SU-DHL-6 (cell line): ENCODE measurements around the gene TCF4.
A peak's percentile ranks its signal among the peaks of the same experiment; 100 is the strongest.

Experiments
- H2AFZ ChIP-seq: fragments of 200-600 bp; sonication (generic); 2 replicates; pipeline ENCODE4 v1.6.1; 2014; ENCODE audit warnings: low read depth, mild to moderate bottlenecking, moderate library complexity, mixed read lengths, antibody characterized with exemption, low read length; ENCODE audit not compliant: severe bottlenecking
- H3F3A ChIP-seq: fragments of 200-600 bp; shearing (Covaris generic); 2 replicates; pipeline ENCODE4 v1.6.0; 2016; ENCODE audit warnings: antibody characterized with exemption, mild to moderate bottlenecking; ENCODE audit not compliant: insufficient read depth
- H3K27ac ChIP-seq: fragments of 200-600 bp; sonication (generic); 2 replicates; pipeline ENCODE4 v1.5.1; 2016; ENCODE audit warnings: low read depth, mild to moderate bottlenecking, low read length, moderate library complexity, mixed read lengths
- H3K27me3 ChIP-seq: fragments of 200-600 bp; sonication (generic), shearing (Covaris generic); 2 replicates; pipeline ENCODE4 v1.6.0; 2014; ENCODE audit warnings: mild to moderate bottlenecking, low read length
- H3K36me3 ChIP-seq: fragments of 200-600 bp; sonication (generic); 2 replicates; pipeline ENCODE4 v1.6.1; 2014; ENCODE audit warnings: mild to moderate bottlenecking, low read length, mixed read lengths
- H3K4me2 ChIP-seq: fragments of 300-600, 200-600 bp; shearing (Covaris generic), sonication (generic); 2 replicates; pipeline ENCODE4 v1.6.0; 2014; ENCODE audit warnings: low read length, low read depth, mild to moderate bottlenecking; ENCODE audit not compliant: poor library complexity, severe bottlenecking
- H3K4me3 ChIP-seq: fragments of 200-600 bp; sonication (generic); 2 replicates; pipeline ENCODE4 v1.5.1; 2014; ENCODE audit warnings: antibody characterized with exemption, low read length, mild to moderate bottlenecking, mixed read lengths; ENCODE audit not compliant: insufficient read depth, poor library complexity, severe bottlenecking
- H3K79me2 ChIP-seq: fragments of 200-600 bp; sonication (generic); 2 replicates; pipeline ENCODE4 v1.6.1; 2014; ENCODE audit warnings: mild to moderate bottlenecking, low read length, moderate library complexity; ENCODE audit not compliant: insufficient read depth
- H3K9ac ChIP-seq: fragments of 200-600 bp; sonication (generic); 2 replicates; pipeline ENCODE4 v1.7.0; 2014; ENCODE audit warnings: mild to moderate bottlenecking, low read length
- H3K9me2 ChIP-seq: fragments of 200-600 bp; sonication (generic); replicated peaks from 2 replicates; pipeline ENCODE4 v1.6.1; 2014; ENCODE audit warnings: low read length; ENCODE audit not compliant: insufficient read depth
- H3K9me3 ChIP-seq: fragments of 200-600 bp; sonication (generic); 2 replicates; pipeline ENCODE4 v1.6.1; 2014; ENCODE audit warnings: low read length, mixed read lengths; ENCODE audit not compliant: insufficient read depth
- H4K20me1 ChIP-seq: fragments of 200-600 bp; sonication (generic); 2 replicates; pipeline ENCODE4 v1.6.1; 2014; ENCODE audit warnings: low read depth, mild to moderate bottlenecking, antibody characterized with exemption, low read length, moderate library complexity, mixed read lengths
- EZH2phosphoT487 ChIP-seq: fragments of 200-600 bp; sonication (generic), shearing (Covaris generic); conservative IDR thresholded peaks from 2 replicates; pipeline ENCODE4 v1.6.1; 2018; ENCODE audit warnings: mild to moderate bottlenecking, antibody characterized with exemption, low read length, moderate library complexity, mixed read lengths
- TF ChIP-seq, protein P1 (sequence below): fragments of 200-600 bp; sonication (generic); IDR thresholded peaks from one replicate; pipeline ENCODE4 v1.5.1; 2017; ENCODE audit warnings: antibody characterized with exemption, mild to moderate bottlenecking, low read length, moderate library complexity; ENCODE audit not compliant: insufficient read depth, poor library complexity, severe bottlenecking

The TCF4 gene

DNA sequence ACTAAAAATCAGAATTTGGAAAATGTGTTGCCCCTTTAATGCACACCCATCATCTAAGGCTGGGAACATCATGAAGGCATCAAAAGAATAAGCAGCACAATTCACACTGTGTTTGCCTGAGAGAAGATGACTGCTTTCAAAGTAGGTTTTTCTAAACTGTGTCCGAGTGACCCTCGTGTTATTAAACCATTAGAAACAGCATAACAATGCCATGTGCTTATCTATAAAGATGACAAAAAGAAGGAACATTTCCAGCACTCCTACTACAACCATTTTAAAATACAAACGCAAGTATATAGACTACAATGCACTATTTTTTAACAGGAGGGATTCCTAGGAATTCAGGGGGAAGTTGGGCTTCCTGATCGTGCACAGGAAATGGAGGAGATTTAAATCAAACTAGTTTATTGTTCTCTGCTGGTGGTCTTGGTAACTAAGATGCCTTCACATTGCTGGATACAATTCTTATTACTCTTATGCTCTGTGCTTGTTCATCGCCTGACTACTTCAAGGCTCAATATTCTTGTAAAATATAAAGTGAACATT lies 322.8 kb downstream of the TCF4 start:
- Histone ChIP-seq H2AFZ (peak overlapping the region; percentile 15), H3K4me3 (no peak overlapping the region), H4K20me1 (no peaks in the 10 kb centered on the region), H3K4me2 (peak overlapping the region; percentile 15), H3K79me2 (no peaks in the 10 kb centered on the region), H3K9ac (no peak overlapping the region), H3K36me3 (no peaks in the 10 kb centered on the region), H3K9me2 (no peaks in the 10 kb centered on the region), H3K27ac (peak overlapping the region; percentile 85), H3K27me3 (no peaks in the 10 kb centered on the region), H3F3A (0 out of 2 replicates have a peak, but pooled peaks cover 12% of the 10 kb centered on the region), H3K9me3 (no peaks in the 10 kb centered on the region)
- TF ChIP-seq, protein P1, sequence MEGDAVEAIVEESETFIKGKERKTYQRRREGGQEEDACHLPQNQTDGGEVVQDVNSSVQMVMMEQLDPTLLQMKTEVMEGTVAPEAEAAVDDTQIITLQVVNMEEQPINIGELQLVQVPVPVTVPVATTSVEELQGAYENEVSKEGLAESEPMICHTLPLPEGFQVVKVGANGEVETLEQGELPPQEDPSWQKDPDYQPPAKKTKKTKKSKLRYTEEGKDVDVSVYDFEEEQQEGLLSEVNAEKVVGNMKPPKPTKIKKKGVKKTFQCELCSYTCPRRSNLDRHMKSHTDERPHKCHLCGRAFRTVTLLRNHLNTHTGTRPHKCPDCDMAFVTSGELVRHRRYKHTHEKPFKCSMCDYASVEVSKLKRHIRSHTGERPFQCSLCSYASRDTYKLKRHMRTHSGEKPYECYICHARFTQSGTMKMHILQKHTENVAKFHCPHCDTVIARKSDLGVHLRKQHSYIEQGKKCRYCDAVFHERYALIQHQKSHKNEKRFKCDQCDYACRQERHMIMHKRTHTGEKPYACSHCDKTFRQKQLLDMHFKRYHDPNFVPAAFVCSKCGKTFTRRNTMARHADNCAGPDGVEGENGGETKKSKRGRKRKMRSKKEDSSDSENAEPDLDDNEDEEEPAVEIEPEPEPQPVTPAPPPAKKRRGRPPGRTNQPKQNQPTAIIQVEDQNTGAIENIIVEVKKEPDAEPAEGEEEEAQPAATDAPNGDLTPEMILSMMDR: no peak
- no peak for TF ChIP-seq EZH2phosphoT487

DNA sequence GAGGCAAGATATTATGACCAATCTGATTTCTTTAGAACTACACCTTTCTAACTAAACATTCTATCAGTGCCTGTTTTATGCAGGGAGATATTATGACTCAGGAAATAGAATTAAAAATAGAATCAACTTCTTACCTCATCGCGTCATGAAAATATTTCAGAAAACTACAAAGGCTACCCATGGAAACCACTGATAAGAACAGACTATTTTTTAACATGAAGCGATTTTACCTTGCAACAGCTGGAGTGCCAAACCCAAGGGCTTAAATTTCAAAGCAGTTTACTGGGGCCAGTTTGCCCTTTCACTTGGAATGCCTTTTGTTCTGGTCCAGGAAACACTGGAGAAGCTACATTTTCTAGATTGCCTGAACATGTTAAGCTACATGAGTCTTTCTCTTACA lies 323.9 kb downstream of the TCF4 start:
- H3F3A ChIP-seq: 0 out of 2 replicates have a peak, but pooled peaks cover 12% of the 10 kb centered on the region
- TF ChIP-seq, protein P1: no peak
- TF ChIP-seq EZH2phosphoT487: no peak
- H3K9me3 ChIP-seq: no peaks in the 10 kb centered on the region
- peak overlapping the region; percentile 29 for H2AFZ ChIP-seq
- H3K27ac ChIP-seq: peak overlapping the region; percentile 85
- H3K79me2 ChIP-seq: no peaks in the 10 kb centered on the region
- H3K27me3 ChIP-seq: no peaks in the 10 kb centered on the region
- peak overlapping the region; percentile 33 for H3K4me2 ChIP-seq
- no peaks in the 10 kb centered on the region for H3K36me3 ChIP-seq
- H3K9ac ChIP-seq: peak overlapping the region; percentile 11; the same call in 1 of the 2 replicates
- H3K4me3 ChIP-seq: no peak overlapping the region
- no peaks in the 10 kb centered on the region for H4K20me1 ChIP-seq
- H3K9me2 ChIP-seq: no peaks in the 10 kb centered on the region

DNA sequence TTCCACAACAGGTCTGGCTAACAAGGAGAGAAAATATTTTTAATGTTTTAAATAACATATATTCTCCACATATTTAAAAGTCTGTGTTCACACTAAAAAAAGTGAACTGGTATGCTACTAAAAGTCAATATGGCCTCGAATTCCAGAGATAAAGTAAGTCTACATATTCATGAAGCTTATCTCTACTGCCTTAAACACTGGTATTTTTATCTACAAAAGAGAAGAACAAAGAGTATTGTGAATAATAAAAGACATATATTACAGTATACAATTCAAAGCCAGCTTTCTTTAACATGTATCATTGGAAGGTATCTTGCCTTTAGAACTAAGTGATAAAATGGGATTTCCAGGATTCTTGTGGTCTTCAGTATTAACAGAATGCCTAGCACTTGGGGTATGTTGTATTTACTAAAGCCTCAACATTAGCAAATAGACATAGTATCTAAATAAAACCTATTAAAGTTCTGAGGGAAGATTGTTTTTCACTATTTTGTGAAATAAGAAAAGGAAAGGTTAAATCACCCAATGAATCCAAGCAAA lies 325.9 kb downstream of the TCF4 start:
- Histone ChIP-seq H3K9me2 (no peaks in the 10 kb centered on the region), H3K9ac (no peak overlapping the region), H3K27me3 (no peaks in the 10 kb centered on the region), H3K27ac (no peak overlapping the region), H4K20me1 (no peaks in the 10 kb centered on the region), H3F3A (0 out of 2 replicates have a peak, but pooled peaks cover under 1% of the 10 kb centered on the region), H3K4me3 (no peak overlapping the region), H2AFZ (no peak overlapping the region), H3K79me2 (no peaks in the 10 kb centered on the region), H3K4me2 (no peak overlapping the region), H3K36me3 (no peaks in the 10 kb centered on the region), H3K9me3 (no peaks in the 10 kb centered on the region)
- TF ChIP-seq EZH2phosphoT487: no peak
- TF ChIP-seq, protein P1: no peak
